Measurements from ENCODE around the gene SBNO2. TPM values are rescaled to one million over a fixed set of nuclear protein-coding genes. Genes with fewer than 3 reads are reported as not detected.

The SBNO2 gene
- polyA plus RNA-seq, 10 donors: 6.1 to 14.5 (median 10.4) TPM

DNA sequence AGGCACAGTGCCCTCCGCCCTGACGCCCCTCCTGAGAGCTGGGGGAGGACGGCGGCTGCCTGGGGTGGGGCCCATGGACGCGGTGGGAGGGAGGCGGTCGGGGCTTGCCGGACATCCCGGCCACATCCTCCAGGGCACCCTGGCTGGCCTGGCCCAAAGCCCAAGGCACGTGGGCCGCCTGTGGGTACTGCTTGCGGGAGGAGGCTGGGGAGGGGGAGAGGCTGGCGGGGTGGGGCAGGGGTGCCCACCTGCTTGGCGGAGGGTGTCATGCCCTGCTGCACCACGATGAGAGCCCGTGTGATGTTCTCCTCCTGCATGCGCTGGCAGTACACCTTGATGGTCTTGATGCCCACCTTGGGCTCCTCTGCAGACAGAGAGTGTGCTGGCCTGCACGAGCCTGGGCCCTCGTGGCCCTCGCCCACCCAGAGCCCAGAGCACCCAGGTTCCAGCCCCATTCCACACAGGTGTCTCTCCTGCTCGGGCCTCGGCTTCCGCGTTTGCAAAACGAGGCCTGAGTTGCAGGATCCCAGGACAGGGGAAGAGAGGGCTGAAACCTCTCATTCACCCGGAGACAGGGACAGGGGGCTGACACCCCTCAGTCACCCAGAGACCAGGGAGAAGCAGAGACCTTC lies 82.4 kb downstream of the SBNO2 start:
- DNase-seq: no peak

- no peak for DNase-seq
These were observed 83.1 kb downstream of the SBNO2 start for GRCh38 chr19:1090731-1091543.

DNA sequence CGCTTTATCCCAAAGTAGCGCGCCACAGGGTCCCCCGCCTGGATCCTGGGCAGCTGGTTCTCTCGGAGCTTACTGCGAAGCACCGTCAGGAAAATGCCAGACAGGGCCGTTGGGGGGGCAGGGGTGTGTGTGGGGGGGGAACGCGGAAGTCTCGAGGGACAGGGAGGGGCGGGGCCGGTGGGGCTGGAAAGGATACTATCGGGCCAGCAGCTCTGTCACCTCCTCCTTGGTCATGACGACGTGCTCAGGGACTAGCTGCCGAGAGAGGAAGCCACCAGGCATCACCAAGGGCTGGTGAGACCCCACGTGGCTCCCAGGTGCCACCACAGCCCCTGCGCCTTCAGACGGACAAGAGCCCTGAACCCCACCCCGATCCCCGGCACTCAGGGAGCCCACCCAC lies 84.2 kb downstream of the SBNO2 start:
- no peak for DNase-seq

DNA sequence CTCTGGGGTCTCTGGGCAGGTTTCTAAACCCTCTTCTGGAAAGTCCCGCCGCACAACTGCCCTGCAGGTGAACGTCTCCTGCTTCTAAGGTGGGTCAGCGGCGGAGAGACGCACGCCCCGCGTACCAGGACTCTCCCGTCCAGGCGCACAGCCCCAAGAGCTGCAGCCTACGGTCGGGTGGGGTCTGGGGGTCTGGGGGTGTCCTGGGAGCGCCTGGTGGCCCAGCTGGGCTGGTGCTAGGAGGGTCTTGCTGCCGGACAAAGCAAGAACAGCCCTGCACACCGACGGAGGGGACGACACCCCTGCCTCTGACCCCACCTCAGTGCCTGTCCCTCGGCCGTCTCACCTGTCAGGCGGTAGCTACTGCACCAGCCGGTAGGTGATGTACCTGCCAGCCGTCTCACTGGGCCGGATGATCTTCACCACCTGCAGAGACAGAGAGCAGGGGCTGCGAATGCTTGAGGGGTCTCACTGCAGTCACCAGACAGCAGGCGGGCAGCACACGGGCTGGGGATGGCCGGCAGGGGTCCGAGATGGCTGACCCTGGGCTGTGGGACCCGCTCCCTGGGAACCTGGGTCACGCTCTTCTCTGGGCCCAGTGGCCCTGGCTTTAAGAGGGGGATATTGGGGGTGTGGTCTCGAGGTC lies 84.8 kb downstream of the SBNO2 start:
- no peak for DNase-seq

DNA sequence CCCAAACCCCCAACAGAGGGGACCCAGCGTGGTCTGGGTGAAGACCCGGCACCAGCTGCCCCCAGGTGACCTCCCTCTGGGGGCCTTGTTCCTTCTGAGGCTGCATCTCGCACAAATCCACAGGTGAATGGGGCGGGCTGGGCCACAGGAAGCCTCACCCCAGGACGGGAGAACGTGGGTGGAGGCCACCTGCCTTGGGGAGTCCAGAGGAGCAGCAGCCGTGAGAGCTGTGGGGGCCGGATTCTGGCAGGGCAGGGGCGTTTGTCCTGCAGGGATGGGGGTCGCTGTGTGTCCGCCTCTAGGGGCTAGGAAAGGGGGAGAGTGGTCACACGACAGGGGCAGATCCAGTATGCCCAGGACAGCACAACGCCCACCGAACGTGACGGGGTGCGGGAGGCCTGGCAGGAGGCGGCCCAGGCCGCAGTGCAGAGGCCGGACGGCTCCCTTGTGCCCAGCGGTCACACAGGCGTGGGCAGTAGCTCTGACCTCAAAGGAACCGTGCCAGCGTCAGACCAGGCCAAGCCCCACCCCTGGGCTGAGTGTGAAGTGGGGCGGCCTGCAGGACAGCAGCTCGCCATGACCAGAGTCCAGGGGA lies 85.6 kb downstream of the SBNO2 start:
- DNase-seq: no peak

- peak in 1 of 3 donors; percentile 82 for DNase-seq
These were observed 86.2 kb downstream of the SBNO2 start for GRCh38 chr19:1087813-1088415.

GRCh38 chr19:1086613-1087012 lies 87.5 kb downstream of the SBNO2 start:
- DNase-seq: no peak

- no peak for DNase-seq
These were observed 88.2 kb downstream of the SBNO2 start for GRCh38 chr19:1085676-1086442.

DNA sequence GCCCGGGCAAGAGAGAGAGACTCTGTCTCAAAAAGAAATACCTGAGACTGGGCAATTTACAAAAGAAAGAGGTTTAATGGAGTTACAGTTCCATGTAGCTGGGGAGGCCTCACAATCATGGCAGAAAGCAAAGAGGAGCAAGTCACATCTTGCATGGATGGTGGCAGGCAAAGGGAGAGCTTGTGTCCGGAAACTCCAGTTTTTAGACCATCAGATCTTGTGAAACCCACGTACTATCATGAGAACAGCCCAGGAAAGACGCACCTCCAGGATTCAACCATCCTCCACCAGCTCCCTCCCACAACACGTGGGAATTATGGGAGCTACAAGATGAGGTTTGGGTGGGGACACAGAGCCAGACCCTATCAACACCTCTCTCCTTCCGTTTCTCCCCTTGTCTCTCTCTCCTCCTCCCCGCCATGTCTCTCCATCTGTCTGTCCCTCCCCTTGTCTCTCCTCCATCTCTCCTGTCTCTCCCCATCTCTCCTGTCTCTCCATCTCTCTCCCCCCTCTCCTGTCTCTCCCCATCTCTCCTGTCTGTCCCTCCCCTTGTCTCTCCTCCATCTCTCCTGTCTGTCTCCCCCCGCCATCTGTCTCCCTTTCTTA lies 88.9 kb downstream of the SBNO2 start:
- DNase-seq: no peak

GRCh38 chr19:1084024-1084868 lies 89.8 kb downstream of the SBNO2 start:
- no peak for DNase-seq

- no peak for DNase-seq
These were observed 90.9 kb downstream of the SBNO2 start for GRCh38 chr19:1082928-1083816.

- DNase-seq: no peak
These were observed 91.7 kb downstream of the SBNO2 start for GRCh38 chr19:1082165-1082927.

- DNase-seq: no peak
These were observed 92.5 kb downstream of the SBNO2 start for GRCh38 chr19:1081301-1082164.

DNA sequence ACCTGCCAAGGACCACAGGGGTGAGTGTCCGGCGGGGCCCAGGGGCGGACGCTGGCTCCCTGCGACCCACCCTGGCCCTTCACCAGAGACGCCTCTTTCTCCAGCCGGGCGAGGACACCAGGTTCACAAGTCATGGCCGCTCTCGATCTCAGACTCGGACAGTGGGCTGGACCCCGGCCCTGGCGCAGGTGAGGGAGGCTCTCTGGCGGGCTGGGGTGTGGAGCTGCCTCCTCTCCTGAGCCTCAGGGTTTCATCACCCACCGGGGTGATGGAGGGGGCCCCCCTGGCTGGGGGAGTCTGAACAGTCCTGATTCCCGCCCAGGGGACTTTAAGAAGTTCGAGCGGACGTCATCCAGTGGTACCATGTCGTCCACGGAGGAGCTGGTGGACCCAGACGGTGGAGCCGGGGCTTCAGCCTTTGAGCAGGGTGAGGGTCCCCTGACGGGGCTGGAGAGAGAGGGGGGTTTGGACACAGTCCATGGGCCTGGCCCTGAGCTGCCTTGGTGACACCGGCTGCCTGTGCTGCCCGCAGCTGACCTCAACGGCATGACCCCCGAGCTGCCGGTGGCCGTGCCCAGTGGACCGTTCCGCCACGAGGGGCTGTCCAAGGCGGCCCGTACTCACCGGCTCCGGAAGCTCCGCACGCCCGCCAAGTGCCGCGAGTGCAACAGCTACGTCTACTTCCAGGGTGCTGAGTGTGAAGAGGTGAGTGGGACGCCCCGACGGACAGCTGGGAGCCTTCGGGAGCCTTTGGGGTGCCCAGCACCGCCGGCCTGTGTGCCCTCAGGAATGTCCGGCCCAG lies 93.5 kb downstream of the SBNO2 start:
- DNase-seq: no peak

GRCh38 chr19:1079566-1080111 lies 94.4 kb downstream of the SBNO2 start:
- no peak for DNase-seq

DNA sequence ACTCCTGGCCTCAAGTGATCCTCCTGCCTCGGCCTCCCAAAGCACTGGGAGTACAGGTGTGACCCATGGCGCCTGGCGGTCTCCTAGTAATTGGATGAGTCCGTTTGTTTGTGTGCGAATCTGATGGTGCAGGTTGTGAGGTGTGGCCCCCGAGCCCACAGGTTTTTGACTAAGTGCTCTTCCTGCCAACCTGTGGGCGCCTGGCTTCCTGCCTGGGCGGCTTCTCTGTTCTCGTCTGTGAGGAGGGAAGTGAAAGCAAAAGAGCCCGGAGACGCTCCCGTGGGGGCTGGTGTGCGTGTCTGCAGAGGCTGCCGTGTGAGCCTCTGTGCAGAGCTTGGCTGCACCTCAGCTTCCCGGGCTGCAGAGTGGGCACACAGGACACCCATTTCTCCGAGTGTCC lies 97.1 kb downstream of the SBNO2 start:
- DNase-seq: peak in 1 of 3 donors; percentile 34

All from muscle of back (tissue), 11 donors.